GM19035 (cell line): Measurements from ENCODE around the gene S100A9.

Experiments used
- ATAC-seq: cut with Tn5 transposase; IDR thresholded peaks from one replicate; pipeline ENCODE4 v1.9.1; 2021; ENCODE audit not compliant: unreplicated experiment

The S100A9 gene

GRCh38 chr1:153360592-153361479, 3.2 kb downstream of the S100A9 start:
- no peak for ATAC-seq

- no peak for ATAC-seq
Measured at GRCh38 chr1:153361480-153362109, 3.9 kb downstream of the S100A9 start.

- no peak for ATAC-seq
Measured at GRCh38 chr1:153362187-153362775, 4.6 kb downstream of the S100A9 start.

GRCh38 chr1:153363641-153364040, 6.0 kb downstream of the S100A9 start:
- no peak for ATAC-seq

- no peak for ATAC-seq
Measured at GRCh38 chr1:153364156-153364555, 6.5 kb downstream of the S100A9 start.

GRCh38 chr1:153364766-153365666, 7.4 kb downstream of the S100A9 start:
- ATAC-seq, result no peak

- ATAC-seq, result no peak
Measured at GRCh38 chr1:153365696-153366095, 8.0 kb downstream of the S100A9 start.

GRCh38 chr1:153366261-153366660, 8.6 kb downstream of the S100A9 start:
- ATAC-seq, result no peak

- no peak for ATAC-seq
Measured at GRCh38 chr1:153367090-153367489, 9.4 kb downstream of the S100A9 start.

GRCh38 chr1:153368495-153368894, 10.8 kb downstream of the S100A9 start:
- no peak for ATAC-seq

GRCh38 chr1:153370146-153370545, 12.5 kb downstream of the S100A9 start:
- no peak for ATAC-seq

- ATAC-seq, result no peak
Measured at GRCh38 chr1:153371231-153371630, 13.6 kb downstream of the S100A9 start.

GRCh38 chr1:153372571-153372970, 14.9 kb downstream of the S100A9 start:
- no peak for ATAC-seq

- no peak for ATAC-seq
Measured at GRCh38 chr1:153374071-153374470, 16.4 kb downstream of the S100A9 start.

GRCh38 chr1:153375511-153375910, 17.9 kb downstream of the S100A9 start, which contains the start of gene S100A12:
TSS of gene S100A12 (minus strand) at chr1:153375621. CDS start at chr1:153374592, 1,029 bp downstream.
- ATAC-seq, result no peak

GRCh38 chr1:153379591-153379990, 21.9 kb downstream of the S100A9 start:
- no peak for ATAC-seq

GRCh38 chr1:153380711-153381110, 23.1 kb downstream of the S100A9 start:
- no peak for ATAC-seq

- ATAC-seq, result no peak
Measured at GRCh38 chr1:153384958-153385580, 27.4 kb downstream of the S100A9 start.

- ATAC-seq, result no peak
Measured at GRCh38 chr1:153386500-153386901, 28.8 kb downstream of the S100A9 start.

- ATAC-seq, result no peak
Measured at GRCh38 chr1:153387001-153387400, 29.3 kb downstream of the S100A9 start.
